GM21360 (cell line): ENCODE measurements around the gene TMEM14C.

Experiments
- ATAC-seq: cut with Tn5 transposase; IDR thresholded peaks from one replicate; pipeline ENCODE4 v1.9.1; 2021; ENCODE audit warnings: mild to moderate bottlenecking, moderate library complexity; ENCODE audit not compliant: unreplicated experiment

TMEM14C gene

GRCh38 chr6:10759884-10760329, 37.0 kb downstream of the TMEM14C start:
- ATAC-seq = no peak

GRCh38 chr6:10763006-10763405, 40.1 kb downstream of the TMEM14C start:
- no peak for ATAC-seq

GRCh38 chr6:10769419-10769818, 46.5 kb downstream of the TMEM14C start:
- ATAC-seq = no peak

- no peak for ATAC-seq
Measured at GRCh38 chr6:10771371-10771894, 48.6 kb downstream of the TMEM14C start.

- ATAC-seq = no peak
Measured at GRCh38 chr6:10778230-10778629, 55.4 kb downstream of the TMEM14C start.

GRCh38 chr6:10779076-10779475, 56.2 kb downstream of the TMEM14C start:
- ATAC-seq = no peak
